ENCODE measurements around the gene UBE2G2. TPM values are rescaled to one million over a fixed set of nuclear protein-coding genes. Genes with fewer than 3 reads are reported as not detected.

UBE2G2 gene, protein sequence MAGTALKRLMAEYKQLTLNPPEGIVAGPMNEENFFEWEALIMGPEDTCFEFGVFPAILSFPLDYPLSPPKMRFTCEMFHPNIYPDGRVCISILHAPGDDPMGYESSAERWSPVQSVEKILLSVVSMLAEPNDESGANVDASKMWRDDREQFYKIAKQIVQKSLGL
- total RNA-seq, result 137 and 151 TPM in 2 replicates

DNA sequence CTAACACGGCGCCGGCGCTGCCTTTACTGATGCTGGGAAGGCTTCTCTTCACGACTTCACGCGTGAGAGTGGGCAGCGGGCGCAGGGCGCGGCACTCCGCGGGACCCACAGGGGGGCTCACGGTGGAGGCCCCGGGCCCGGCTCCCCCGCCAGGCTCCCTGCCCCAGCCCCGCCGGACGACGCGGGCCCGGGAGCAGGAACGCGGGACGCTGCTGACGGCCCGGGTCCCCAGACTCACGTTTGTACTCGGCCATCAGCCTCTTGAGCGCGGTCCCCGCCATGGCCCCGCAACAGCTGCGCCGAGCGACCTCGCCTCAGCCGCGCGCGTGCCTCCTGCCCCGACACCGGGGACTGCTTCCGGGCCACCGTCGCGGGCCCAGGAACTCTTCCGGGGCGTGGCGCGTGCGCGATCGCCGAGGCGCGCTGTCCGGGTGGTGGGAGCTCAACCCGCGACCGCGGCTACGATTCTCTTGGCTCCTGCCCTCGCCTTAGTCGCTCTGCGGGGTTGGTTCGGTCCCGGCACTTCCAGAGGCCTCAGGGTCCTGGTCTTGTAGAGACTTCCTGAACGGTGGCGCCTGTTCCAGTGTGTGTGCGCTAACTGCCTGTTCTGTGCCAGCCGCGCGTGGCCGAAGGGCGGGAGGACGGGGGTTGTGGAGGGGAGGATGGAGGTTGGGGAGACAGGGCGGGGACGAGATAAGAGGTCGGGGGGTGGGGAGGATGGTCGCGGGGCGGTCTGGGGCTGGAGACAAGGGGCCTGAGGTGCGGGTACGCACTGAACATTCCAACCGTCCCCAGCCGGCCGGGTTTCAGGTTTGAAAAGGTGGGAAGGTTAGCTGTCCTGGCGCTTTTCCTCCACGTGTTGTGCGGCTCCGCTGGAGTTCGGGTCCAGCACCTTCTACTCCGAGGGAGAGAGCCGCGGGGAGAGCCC is at the start of gene UBE2G2:
TSS of gene UBE2G2 (minus strand) at position 353 of the 928 bp plus-strand sequence. CDS start at position 281, 72 bp downstream.
- Mint-ChIP-seq H3K27me3 (ENCODE audit: insufficient read depth) (no peaks in the 10 kb centered on the region), H3K27ac (peak within 1 kb of the TSS; percentile 94), H3K9me3 (no peaks in the 10 kb centered on the region), H3K36me3 (ENCODE audit: low read depth) (peaks cover 60% of the 10 kb centered on the region), H3K4me3 (peak within 1 kb of the TSS; percentile 99), H3K4me1 (ENCODE audit: low read depth) (peaks cover 54% of the 10 kb centered on the region)
- DNase-seq (ENCODE audit: low spot score), result peak; percentile 87
- intact Hi-C loops (cut with micrococcal nuclease), result loop anchor here (1.0 to 10.0 kb wide), 7 partner anchors 16 to 291 kb away; partner anchors contain the start of gene ADARB1

DNA sequence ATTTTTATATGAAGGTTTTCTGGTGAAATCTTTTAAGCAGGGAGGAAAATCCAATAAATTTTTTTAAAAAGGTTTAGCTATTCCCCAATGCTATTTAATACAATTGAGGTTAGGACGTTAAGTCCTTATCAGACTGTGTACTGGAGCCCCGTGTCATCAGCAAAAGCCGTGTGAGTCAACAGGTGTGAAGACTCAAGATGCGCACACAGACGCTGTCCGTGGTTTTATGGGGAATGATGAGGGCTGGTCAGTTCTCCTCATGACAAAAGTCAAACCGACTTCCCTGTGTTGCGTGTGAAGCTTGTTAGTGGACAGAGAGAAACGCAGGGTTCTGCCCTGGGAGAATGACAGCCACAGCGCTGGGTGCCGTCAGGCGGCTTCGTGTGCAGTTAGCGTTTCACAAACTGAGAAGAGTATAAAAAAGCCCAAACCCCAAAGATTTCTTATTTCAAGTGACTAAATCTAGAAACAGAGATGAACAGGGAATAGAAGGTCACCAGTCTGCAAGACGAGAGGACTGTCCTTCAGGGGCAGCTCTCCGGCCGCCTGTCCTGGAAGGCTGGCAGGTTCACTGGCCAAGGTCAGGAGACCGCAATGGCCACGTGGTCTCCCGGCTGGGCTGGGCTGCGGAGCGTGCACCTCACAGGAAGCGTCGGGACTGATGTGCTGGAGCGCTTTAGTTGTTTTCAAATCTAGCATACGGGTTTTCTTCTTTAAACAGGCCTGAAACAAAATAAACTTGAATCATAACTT is 49.5 kb upstream of the UBE2G2 start:
- no peak overlapping the region for H3K4me3 Mint-ChIP-seq
- intact Hi-C loops (cut with micrococcal nuclease), result no loop called here
- no peaks in the 10 kb centered on the region for H3K9me3 Mint-ChIP-seq
- DNase-seq (ENCODE audit: low spot score), result no peak
- peaks cover 31% of the 10 kb centered on the region for H3K36me3 Mint-ChIP-seq (ENCODE audit: low read depth)
- H3K4me1 Mint-ChIP-seq (ENCODE audit: low read depth), result peaks cover 40% of the 10 kb centered on the region
- H3K27ac Mint-ChIP-seq, result peak overlapping the region; percentile 56
- no peaks in the 10 kb centered on the region for H3K27me3 Mint-ChIP-seq (ENCODE audit: insufficient read depth)

DNA sequence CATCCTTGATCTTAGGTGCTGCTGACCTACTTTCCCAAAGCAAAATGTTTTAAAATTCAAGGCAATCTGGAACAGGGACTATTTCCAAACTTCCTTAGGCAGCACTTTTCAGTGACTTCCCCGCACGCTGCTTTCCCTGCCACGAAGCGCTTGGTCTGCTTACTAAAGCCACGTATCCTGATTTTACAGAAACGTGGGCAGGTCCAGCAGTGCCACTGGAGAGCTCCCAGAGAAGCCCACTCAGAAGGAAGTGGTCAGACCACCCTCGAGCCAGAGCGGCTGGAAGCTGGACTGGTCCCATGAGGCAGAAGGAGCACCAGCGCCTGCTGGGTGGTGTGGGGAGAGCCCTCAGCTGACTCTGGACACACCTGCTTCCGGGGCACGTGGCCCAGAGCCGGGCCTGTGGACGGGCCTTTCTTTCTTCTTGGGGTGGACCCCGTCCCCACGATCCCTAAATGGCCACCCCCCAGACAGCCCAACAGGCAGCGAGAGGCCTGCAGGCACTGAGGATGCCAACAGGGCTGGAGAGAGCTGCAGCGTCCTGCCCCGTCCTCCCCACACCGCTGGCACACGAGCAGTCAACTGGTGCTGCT is 48.7 kb upstream of the UBE2G2 start:
- H3K4me1 Mint-ChIP-seq (ENCODE audit: low read depth), result peaks cover 40% of the 10 kb centered on the region
- peaks cover 28% of the 10 kb centered on the region for H3K36me3 Mint-ChIP-seq (ENCODE audit: low read depth)
- intact Hi-C loops (cut with micrococcal nuclease), result no loop called here
- H3K9me3 Mint-ChIP-seq, result no peaks in the 10 kb centered on the region
- H3K27ac Mint-ChIP-seq, result no peak overlapping the region
- no peak for DNase-seq (ENCODE audit: low spot score)
- H3K27me3 Mint-ChIP-seq (ENCODE audit: insufficient read depth), result no peaks in the 10 kb centered on the region
- H3K4me3 Mint-ChIP-seq, result no peak overlapping the region

DNA sequence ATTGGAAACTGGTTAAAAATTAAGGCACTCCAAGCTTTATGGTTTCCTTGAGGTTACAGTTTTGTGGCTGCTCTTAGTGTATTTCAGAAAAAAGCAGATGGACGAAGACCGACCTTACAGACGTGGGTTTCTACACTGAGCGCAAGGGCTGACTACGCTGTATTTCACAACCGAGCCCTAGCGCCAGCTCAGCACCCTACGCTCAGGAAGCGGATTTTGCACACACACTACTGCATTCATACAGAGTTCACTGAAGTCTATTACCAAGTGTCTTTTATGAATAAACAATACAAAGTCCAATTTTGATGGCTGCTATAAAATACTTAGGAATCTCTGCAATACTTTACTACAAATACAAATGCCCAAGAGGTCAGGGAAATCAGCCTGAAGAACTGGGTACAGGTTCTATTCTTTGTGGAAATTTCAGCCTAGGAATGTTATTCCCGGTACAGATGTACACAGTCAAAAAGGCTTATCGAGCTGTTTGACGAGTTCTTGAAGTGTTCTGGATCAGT is 48.1 kb upstream of the UBE2G2 start:
- H3K4me1 Mint-ChIP-seq (ENCODE audit: low read depth), result peaks cover 34% of the 10 kb centered on the region
- no peak overlapping the region for H3K4me3 Mint-ChIP-seq
- H3K9me3 Mint-ChIP-seq, result no peaks in the 10 kb centered on the region
- intact Hi-C loops (cut with micrococcal nuclease), result no loop called here
- no peak overlapping the region for H3K27ac Mint-ChIP-seq
- DNase-seq (ENCODE audit: low spot score), result no peak
- H3K36me3 Mint-ChIP-seq (ENCODE audit: low read depth), result peaks cover 23% of the 10 kb centered on the region
- no peaks in the 10 kb centered on the region for H3K27me3 Mint-ChIP-seq (ENCODE audit: insufficient read depth)

DNA sequence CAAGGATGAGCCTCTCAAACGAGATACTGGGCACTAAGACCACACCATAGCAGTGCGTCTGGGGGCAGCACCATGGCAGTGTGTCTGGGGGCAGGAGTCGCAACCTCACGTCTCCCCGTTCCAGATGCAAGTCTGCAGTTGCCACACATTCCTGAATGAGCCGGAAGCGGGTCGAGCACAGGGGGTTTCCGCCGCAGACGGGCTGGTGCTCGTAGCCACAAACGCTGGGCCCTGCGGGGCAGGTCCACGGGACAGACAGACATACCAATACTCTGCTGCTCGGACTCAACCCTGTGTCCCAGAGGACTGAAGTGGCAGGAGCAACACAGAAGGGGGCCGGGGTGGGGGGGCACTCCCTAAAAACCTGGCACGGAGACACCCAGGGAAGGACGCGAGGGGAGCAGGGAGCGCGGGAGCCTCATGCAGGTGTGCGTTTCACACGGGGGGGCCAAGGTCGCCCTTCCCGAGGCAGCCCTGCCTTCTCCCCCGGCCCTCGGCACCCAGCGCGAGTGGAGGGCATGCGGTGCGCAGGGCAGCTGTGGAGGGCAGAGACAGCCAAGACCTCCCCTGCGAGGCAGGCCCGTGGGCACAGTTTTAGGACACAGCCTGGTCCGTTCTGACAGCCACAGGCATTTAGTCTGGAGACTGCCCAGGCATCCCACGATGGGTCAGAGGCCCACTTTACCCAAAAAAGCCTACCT is 47.4 kb upstream of the UBE2G2 start:
- DNase-seq (ENCODE audit: low spot score), result no peak
- H3K9me3 Mint-ChIP-seq, result no peaks in the 10 kb centered on the region
- no peak overlapping the region for H3K4me3 Mint-ChIP-seq
- peaks cover 27% of the 10 kb centered on the region for H3K4me1 Mint-ChIP-seq (ENCODE audit: low read depth)
- H3K27ac Mint-ChIP-seq, result no peak overlapping the region
- peaks cover 1% of the 10 kb centered on the region for H3K27me3 Mint-ChIP-seq (ENCODE audit: insufficient read depth)
- H3K36me3 Mint-ChIP-seq (ENCODE audit: low read depth), result peaks cover 16% of the 10 kb centered on the region
- intact Hi-C loops (cut with micrococcal nuclease), result no loop called here

DNA sequence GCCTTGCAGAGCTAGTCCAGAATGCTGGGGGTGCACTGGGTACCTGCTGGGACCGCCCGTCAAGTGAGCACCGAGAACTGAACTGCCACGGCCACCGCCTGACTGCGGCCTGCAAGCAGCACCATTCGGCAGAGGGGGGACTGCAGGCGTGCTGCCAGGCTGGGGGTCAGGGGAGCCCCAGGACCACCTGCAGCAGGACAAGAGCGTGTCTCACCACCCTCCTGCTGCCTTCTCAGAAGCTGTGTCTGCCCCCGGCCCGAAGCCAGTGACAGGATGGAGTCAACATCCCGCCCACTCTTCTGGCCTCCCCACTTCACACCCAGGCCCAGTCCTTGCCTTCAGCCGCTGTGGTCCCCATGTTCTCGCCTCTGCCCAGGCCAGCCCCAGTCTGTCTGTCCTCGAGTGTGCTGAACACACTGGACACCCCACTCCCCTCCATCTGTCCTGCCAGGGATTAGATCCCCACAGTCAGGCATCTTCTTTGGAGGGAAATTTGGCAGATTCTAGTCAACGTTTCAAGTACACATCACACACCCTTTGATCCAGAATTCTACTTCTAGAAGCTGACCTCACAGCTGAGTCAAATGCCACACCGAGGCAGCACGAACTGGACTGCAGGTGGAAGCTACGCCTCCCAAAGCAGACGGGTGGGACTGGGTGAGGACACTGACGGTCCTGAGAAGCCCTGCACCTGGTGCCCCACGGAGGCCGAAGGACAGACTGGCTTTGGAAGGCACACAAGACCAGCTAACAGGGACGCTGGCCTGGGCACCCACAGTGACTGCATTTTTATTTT is 45.8 kb upstream of the UBE2G2 start:
- intact Hi-C loops (cut with micrococcal nuclease), result loop anchor here (2.0 kb wide), 2 partner anchors 29 to 47 kb away; partner anchors contain the start of genes SUMO3 and UBE2G2
- peaks cover 26% of the 10 kb centered on the region for H3K4me1 Mint-ChIP-seq (ENCODE audit: low read depth)
- H3K36me3 Mint-ChIP-seq (ENCODE audit: low read depth), result peaks cover 12% of the 10 kb centered on the region
- peak overlapping the region; percentile 48 for H3K27ac Mint-ChIP-seq
- H3K4me3 Mint-ChIP-seq, result no peak overlapping the region
- DNase-seq (ENCODE audit: low spot score), result no peak
- H3K27me3 Mint-ChIP-seq (ENCODE audit: insufficient read depth), result peaks cover 5% of the 10 kb centered on the region
- no peaks in the 10 kb centered on the region for H3K9me3 Mint-ChIP-seq

DNA sequence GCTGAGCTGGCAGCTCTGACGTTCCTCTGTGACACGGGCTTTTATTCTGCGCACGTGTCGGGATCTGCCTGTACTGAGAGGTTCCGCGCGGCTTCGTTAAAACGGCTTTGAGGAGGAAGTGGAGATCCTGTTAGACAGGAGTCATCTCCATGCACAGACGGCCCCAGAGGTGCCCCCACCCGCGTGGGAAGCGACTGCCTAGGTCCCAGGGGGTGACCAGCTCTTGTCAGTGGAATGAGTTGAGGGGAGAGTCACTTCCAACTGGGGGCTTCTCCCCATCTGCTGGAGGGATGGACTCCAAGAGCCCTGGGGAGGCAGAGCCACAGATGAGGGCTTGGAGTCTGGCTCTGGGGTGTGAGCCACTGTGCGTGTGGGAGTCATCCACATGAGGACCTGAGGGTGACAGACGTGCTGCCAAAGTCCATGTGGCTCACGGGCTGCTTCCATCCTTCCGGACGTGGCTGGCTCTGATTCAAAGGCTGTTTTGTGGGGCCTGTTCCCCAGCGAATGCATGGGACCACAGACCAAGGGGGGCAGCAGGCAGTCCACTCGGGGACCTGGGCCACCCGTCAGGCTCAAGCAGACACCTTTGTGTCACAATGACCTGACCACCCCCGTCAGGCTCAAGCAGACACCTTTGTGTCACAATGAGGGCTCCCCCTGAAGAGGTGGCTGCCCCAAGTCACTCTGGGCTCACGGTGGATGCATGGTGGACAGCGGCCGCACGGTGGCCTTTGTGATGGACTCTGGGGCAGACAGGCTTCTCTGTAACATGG is 45.1 kb upstream of the UBE2G2 start:
- Mint-ChIP-seq H3K27ac (peak overlapping the region; percentile 11), H3K27me3 (ENCODE audit: insufficient read depth) (peaks cover 5% of the 10 kb centered on the region), H3K9me3 (no peaks in the 10 kb centered on the region), H3K36me3 (ENCODE audit: low read depth) (peaks cover 12% of the 10 kb centered on the region), H3K4me1 (ENCODE audit: low read depth) (peaks cover 18% of the 10 kb centered on the region), H3K4me3 (peak overlapping the region; percentile 65)
- intact Hi-C loops (cut with micrococcal nuclease), result loop anchor here (1.0 to 2.0 kb wide), 3 partner anchors 26 to 46 kb away; partner anchors contain the start of genes SUMO3 and UBE2G2
- DNase-seq (ENCODE audit: low spot score), result peak; percentile 25

DNA sequence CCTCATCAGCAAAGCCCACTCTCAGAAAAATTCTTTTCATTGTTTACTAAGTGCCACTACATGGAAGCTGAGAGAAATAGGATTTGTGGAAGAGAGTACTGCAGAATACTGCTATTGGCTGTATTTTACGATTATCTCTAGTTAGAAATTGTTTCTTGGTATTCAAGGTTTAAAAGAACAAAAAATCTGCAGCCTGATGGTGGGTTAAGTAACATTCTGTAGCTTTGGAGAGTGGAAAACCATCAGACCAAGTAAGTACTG is 44.5 kb upstream of the UBE2G2 start:
- intact Hi-C loops (cut with micrococcal nuclease), result loop anchor here (1.0 to 2.0 kb wide), 3 partner anchors 26 to 45 kb away; partner anchors contain the start of genes SUMO3 and UBE2G2
- H3K27ac Mint-ChIP-seq, result peak overlapping the region; percentile 11
- H3K4me3 Mint-ChIP-seq, result peak overlapping the region; percentile 65
- DNase-seq (ENCODE audit: low spot score), result no peak
- H3K9me3 Mint-ChIP-seq, result no peaks in the 10 kb centered on the region
- peaks cover 12% of the 10 kb centered on the region for H3K36me3 Mint-ChIP-seq (ENCODE audit: low read depth)
- peaks cover 13% of the 10 kb centered on the region for H3K4me1 Mint-ChIP-seq (ENCODE audit: low read depth)
- peaks cover 5% of the 10 kb centered on the region for H3K27me3 Mint-ChIP-seq (ENCODE audit: insufficient read depth)

DNA sequence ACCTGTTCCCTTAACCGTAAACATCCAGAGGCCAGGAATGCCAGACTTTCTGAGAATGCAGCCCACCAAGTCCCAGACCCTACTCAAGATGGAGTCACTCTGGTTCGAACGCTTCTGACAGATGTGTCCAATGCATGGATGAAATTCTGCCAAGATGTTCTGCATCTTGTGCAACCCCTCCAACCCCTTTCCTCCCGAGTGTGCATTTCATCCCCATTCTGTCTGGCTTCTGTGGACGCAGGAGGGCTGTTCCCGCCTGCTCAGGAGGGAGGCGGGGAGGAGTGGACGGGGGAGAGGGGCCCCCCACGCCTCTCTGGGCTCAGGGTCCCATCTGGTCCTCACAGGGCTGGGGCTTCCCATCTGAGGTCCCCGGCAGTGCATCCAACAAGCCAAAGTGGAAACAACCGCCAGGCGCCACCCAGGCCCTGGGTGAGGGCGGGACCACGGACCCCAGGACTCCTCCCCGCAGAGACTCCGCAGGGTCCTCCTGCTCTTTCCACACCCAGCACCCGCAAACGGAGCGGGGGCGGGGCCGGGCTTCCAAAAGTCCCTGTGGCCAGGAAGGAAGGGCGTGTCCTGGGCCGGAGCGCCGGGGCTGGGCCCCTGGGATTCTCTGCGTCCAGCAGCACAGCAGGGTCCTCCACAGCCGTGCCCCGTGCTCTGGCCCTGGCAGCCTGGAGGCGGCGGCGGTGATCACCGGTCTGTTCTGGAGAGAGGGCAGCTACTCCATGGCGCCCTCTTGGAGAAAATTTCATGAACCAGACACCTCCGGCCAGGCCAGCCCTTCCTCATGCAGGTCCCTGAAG is 44.0 kb upstream of the UBE2G2 start:
- peak; percentile 65 for DNase-seq (ENCODE audit: low spot score)
- H3K36me3 Mint-ChIP-seq (ENCODE audit: low read depth), result peaks cover 9% of the 10 kb centered on the region
- H3K4me1 Mint-ChIP-seq (ENCODE audit: low read depth), result peaks cover 10% of the 10 kb centered on the region
- H3K9me3 Mint-ChIP-seq, result no peaks in the 10 kb centered on the region
- no peak overlapping the region for H3K27ac Mint-ChIP-seq
- intact Hi-C loops (cut with micrococcal nuclease), result loop anchor here (1.0 to 2.0 kb wide), 3 partner anchors 27 to 45 kb away; partner anchors contain the start of genes SUMO3 and UBE2G2
- H3K27me3 Mint-ChIP-seq (ENCODE audit: insufficient read depth), result peaks cover 5% of the 10 kb centered on the region
- H3K4me3 Mint-ChIP-seq, result peak overlapping the region; percentile 65

DNA sequence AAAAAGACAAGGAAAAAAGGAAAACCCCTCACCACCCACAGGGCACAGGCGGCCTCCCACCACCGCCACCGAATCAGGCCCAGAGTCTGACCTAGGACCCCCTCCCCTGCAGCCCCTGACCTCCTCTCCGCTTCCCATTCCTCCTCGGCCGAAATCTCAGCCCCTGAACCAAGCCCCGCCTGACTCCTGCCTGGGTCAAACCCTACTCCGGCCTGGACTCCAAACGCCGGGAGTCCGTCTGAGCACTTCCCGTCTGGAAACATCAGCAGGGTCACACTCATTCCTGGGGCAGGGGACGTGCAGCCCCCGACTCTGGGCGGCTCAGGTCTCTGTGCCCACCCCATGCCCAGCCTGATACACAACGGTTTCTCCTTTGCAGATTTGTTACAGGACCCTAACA is 42.6 kb upstream of the UBE2G2 start:
- no peak overlapping the region for H3K4me3 Mint-ChIP-seq
- H3K36me3 Mint-ChIP-seq (ENCODE audit: low read depth), result peaks cover 6% of the 10 kb centered on the region
- intact Hi-C loops (cut with micrococcal nuclease), result no loop called here
- no peaks in the 10 kb centered on the region for H3K9me3 Mint-ChIP-seq
- H3K27me3 Mint-ChIP-seq (ENCODE audit: insufficient read depth), result peaks cover 5% of the 10 kb centered on the region
- H3K27ac Mint-ChIP-seq, result no peak overlapping the region
- DNase-seq (ENCODE audit: low spot score), result no peak
- peaks cover 10% of the 10 kb centered on the region for H3K4me1 Mint-ChIP-seq (ENCODE audit: low read depth)
